GM10266 (cell line): ENCODE data around the gene TRIM17.

Experiments used
- DNase-seq: peaks from one replicate; pipeline ENCODE4 v3.0.0; 2012; ENCODE audit errors: extremely low spot score
- TF ChIP-seq, protein P1 (sequence below): IDR thresholded peaks from 2 replicates; pipeline ENCODE4 v1.5.1; 2012; ENCODE audit warnings: mild to moderate bottlenecking, low read depth; ENCODE audit not compliant: control insufficient read depth, insufficient read depth; ENCODE audit errors: missing control alignments

TRIM17 gene

GRCh38 chr1:228403231-228403631 is 13.4 kb downstream of the TRIM17 start:
- no peak for DNase-seq
- TF ChIP-seq, protein P1, sequence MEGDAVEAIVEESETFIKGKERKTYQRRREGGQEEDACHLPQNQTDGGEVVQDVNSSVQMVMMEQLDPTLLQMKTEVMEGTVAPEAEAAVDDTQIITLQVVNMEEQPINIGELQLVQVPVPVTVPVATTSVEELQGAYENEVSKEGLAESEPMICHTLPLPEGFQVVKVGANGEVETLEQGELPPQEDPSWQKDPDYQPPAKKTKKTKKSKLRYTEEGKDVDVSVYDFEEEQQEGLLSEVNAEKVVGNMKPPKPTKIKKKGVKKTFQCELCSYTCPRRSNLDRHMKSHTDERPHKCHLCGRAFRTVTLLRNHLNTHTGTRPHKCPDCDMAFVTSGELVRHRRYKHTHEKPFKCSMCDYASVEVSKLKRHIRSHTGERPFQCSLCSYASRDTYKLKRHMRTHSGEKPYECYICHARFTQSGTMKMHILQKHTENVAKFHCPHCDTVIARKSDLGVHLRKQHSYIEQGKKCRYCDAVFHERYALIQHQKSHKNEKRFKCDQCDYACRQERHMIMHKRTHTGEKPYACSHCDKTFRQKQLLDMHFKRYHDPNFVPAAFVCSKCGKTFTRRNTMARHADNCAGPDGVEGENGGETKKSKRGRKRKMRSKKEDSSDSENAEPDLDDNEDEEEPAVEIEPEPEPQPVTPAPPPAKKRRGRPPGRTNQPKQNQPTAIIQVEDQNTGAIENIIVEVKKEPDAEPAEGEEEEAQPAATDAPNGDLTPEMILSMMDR = no peak

DNA sequence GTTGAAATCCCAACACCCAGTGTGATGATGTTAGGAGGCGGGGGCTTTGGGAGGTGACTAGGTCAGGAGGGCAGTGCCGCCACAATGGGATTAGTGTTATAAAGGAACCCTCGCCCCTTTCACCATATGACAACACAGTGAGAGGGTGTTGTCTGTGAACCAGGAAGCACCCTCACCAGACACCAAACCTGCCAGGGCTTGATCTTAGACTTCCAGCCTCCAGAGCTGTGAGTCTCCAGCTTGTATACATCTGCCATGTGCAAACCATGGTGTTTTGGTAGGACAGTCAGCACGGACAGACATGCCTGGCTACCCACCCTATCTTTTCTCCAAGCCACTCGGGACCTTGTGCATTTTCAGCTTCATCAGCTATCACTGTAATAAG is 14.0 kb downstream of the TRIM17 start:
- TF ChIP-seq, protein P1 = no peak
- no peak for DNase-seq

DNA sequence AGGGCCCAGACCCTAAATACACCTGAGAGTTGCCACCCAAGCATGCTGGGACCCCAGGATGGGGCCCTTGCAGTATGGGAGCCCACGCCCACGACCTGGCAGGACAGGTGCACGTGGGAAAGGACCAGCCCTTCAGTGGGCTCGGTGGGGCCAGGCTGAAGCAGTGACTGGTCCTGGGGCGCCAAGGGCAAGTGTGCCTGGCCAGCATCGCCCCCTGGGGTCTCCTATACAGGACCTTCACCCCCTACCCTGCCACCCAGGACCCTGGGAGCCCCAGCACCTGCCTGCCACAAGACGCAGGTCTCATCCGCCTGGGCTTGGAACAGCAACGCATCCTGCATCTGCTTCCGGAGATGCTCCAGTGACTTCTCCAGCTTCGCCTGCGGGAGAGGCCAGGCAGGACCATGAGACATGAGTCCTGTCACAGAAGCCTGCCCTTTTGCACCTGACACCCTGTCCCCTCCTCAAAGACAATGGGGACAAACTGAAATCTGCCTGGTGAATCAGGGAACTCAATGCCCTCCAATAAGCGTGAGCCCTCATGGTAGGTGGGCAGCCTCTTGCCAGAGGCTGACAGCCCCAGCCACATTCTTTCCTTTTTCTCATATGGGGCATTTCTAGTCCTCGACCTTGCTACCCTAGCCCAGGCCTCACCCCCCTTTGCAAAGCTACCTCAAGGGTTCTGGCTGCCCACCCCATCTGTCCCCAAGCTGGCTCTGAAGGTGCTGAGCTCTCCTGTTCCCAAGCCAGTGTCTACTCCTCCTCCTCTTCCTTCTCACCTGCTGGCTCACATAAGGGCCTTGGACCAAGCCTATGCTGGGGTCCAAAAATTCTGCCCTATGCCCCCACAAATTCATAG is 14.7 kb downstream of the TRIM17 start:
- DNase-seq = no peak

DNA sequence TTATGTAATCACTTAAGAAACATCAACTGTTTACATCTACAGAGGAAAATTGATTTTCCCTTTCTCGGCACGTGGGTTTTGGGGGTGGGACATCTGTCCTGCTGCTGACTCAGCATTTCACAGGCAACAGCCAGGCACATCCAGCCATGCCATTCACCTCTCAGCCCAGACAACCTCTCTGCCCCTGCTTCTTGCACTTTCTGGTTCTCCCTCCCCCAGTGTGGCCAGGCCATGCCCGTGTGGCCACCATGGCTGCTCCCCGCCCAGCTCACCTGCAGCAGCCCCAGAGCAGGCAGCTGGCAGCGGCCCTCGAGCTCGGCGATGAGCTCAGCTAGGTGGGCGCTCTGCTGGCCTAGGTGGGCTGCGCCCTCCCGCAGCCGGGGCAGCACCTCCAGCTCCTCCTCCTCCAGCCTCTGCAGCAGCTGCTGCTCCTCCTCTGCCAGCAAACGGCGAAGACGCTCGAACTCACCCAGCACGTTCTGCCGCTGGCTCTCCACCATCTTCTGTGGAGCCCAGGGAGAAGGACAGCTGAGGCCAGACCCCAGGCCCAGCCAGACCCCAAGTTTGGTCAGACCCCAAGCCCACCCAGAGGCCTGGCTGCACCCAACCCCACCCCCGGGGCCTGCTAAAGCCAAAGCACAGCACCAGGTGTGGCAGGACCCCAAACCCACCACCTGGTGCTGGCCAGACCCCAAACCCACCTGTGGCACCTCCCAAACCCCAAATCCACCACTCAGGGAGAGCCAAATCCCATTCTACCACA is 15.8 kb downstream of the TRIM17 start:
- no peak for DNase-seq
- TF ChIP-seq, protein P1 = no peak

More for the DNA sequence above, 14.7 kb downstream of the TRIM17 start:
- TF ChIP-seq, protein P1 = no peak

DNA sequence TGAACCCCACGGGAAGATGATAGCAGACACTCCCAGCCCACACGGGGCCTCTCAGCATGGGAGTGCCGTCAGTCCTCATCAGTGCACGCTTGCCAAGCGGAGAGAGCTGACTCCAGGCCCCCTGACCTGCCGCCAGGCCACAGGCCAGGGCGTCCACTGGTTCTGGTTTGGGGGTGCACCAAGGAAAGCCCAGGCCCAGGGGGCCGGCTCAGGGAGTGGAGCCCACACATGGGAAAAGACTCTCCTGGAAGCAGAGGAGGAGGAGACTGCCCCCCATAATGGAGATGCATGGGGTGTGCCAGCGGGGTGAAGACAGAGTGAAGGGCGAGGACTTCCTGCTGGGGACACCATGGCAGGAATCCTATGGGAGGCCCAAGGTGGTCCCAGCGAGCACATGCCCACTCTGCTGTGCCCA is 16.4 kb downstream of the TRIM17 start:
- DNase-seq = no peak
- TF ChIP-seq, protein P1 = no peak

DNA sequence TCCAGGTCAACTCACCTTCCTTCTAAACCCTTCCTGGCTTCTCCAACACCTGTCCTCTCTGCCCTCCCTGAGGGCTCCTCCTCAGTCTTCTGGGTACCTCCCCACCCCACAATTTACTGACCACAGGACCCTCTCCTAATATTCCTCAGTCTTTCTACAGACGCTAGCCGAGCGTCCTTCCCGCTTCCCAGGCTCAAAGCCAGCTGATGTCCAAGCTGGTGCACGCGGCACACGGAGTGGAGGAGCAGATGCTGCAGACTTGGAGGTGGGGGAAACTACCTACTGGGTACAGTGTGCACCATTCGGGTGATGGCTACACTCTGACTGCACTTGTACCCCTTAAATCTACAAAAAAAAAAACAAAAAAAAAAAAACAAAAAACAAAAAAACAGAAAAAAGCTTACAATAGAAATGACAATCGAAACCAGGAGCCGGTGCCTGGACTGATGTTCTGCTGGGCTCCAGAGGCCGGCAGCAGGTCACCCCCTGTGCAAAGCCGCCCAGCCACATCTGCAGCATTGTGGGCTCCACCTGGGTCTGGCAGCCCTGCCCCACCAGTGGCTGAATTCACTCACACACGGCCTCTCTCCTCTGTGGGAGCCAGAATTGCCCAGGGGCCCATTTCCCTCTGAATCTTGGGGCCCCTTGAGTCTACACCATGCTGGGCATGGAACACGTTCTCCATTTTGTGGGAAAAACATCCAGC is 17.0 kb downstream of the TRIM17 start:
- TF ChIP-seq, protein P1 = no peak
- no peak for DNase-seq
